Measurements from ENCODE around the gene POLDIP3. TPM values are rescaled to one million over a fixed set of nuclear protein-coding genes. Genes with fewer than 3 reads are reported as not detected.
A peak's percentile ranks its signal among the peaks of the same experiment; 100 is the strongest.

POLDIP3 gene
- total RNA-seq, 2 donors from 2014 or later = 81.9 to 102 TPM

GRCh38 chr22:42615092-42615859 is 593 bp upstream of the POLDIP3 start:
- peaks cover 27% of the 10 kb centered on the region for H3K36me3 ChIP-seq (ENCODE audit: control insufficient read depth, insufficient read depth, low read length)
- DNase-seq = peak; percentile 96
- peak overlapping the region; percentile 94 for H3K9ac ChIP-seq (ENCODE audit: extremely low read depth, low read length, poor library complexity, severe bottlenecking)
- Mint-ChIP-seq H3K36me3 (ENCODE audit: low read depth) (peaks cover 28% of the 10 kb centered on the region), H3K4me3 (peak overlapping the region; percentile 84), H3K27ac (peak overlapping the region; percentile 100), H3K9me3 (no peaks in the 10 kb centered on the region), H3K4me1 (peaks cover 31% of the 10 kb centered on the region), H3K27me3 (ENCODE audit: insufficient read depth) (no peaks in the 10 kb centered on the region)
- H3K27ac ChIP-seq (ENCODE audit: low read depth, low read length) = peak overlapping the region; percentile 100
- H3K4me1 ChIP-seq (ENCODE audit: control insufficient read depth, insufficient read depth, low read length) = peaks cover 5% of the 10 kb centered on the region
- H3K4me3 ChIP-seq (ENCODE audit: low read length) = peak overlapping the region; percentile 89
- TF ChIP-seq CTCF (conservative IDR thresholded peaks at IDR 0.05) = no peak
- no peaks in the 10 kb centered on the region for H3K27me3 ChIP-seq (ENCODE audit: control insufficient read depth, insufficient read depth, low read length, poor library complexity, severe bottlenecking)
- WGBS, 2 experiments (ENCODE audit: insufficient coverage in 1 of 2, insufficient read length in 1 of 2) = 3 to 5% methylated on average over 29 to 35 of the region's 35 CpGs
- no peaks in the 10 kb centered on the region for H3K9me3 ChIP-seq (ENCODE audit: control insufficient read depth, low read length)

- Mint-ChIP-seq H3K27ac (peak overlapping the region; percentile 95), H3K36me3 (ENCODE audit: low read depth) (peaks cover 36% of the 10 kb centered on the region), H3K9me3 (no peaks in the 10 kb centered on the region), H3K27me3 (ENCODE audit: insufficient read depth) (no peaks in the 10 kb centered on the region), H3K4me1 (peaks cover 31% of the 10 kb centered on the region), H3K4me3 (peak overlapping the region; percentile 84)
- 4 to 16% methylated on average over 5 to 10 of the region's 10 CpGs for WGBS, 2 experiments (ENCODE audit: insufficient coverage in 1 of 2, insufficient read length in 1 of 2)
- no peak for DNase-seq
- no peak for TF ChIP-seq CTCF (conservative IDR thresholded peaks at IDR 0.05)
- Histone ChIP-seq H3K4me3 (ENCODE audit: low read length) (peak overlapping the region; percentile 89), H3K27ac (ENCODE audit: low read depth, low read length) (peak overlapping the region; percentile 100), H3K9ac (ENCODE audit: extremely low read depth, low read length, poor library complexity, severe bottlenecking) (peak overlapping the region; percentile 94), H3K4me1 (ENCODE audit: control insufficient read depth, insufficient read depth, low read length) (peaks cover 5% of the 10 kb centered on the region), H3K27me3 (ENCODE audit: control insufficient read depth, insufficient read depth, low read length, poor library complexity, severe bottlenecking) (no peaks in the 10 kb centered on the region), H3K36me3 (ENCODE audit: control insufficient read depth, insufficient read depth, low read length) (peaks cover 37% of the 10 kb centered on the region), H3K9me3 (ENCODE audit: control insufficient read depth, low read length) (no peaks in the 10 kb centered on the region)
These were observed 796 bp downstream of the POLDIP3 start for GRCh38 chr22:42613872-42614301.

- Mint-ChIP-seq H3K4me1 (peaks cover 26% of the 10 kb centered on the region), H3K36me3 (ENCODE audit: low read depth) (peaks cover 49% of the 10 kb centered on the region), H3K27me3 (ENCODE audit: insufficient read depth) (no peaks in the 10 kb centered on the region), H3K27ac (no peak overlapping the region), H3K9me3 (peaks cover 13% of the 10 kb centered on the region), H3K4me3 (peak overlapping the region; percentile 84)
- DNase-seq = no peak
- Histone ChIP-seq H3K9me3 (ENCODE audit: control insufficient read depth, low read length) (no peaks in the 10 kb centered on the region), H3K27ac (ENCODE audit: low read depth, low read length) (no peak overlapping the region), H3K27me3 (ENCODE audit: control insufficient read depth, insufficient read depth, low read length, poor library complexity, severe bottlenecking) (no peaks in the 10 kb centered on the region), H3K9ac (ENCODE audit: extremely low read depth, low read length, poor library complexity, severe bottlenecking) (no peak overlapping the region), H3K36me3 (ENCODE audit: control insufficient read depth, insufficient read depth, low read length) (peaks cover 48% of the 10 kb centered on the region), H3K4me1 (ENCODE audit: control insufficient read depth, insufficient read depth, low read length) (peaks cover 5% of the 10 kb centered on the region), H3K4me3 (ENCODE audit: low read length) (peak overlapping the region; percentile 89)
- 96 to 100% methylated on average over 8 to 11 of the region's 11 CpGs for WGBS, 2 experiments (ENCODE audit: insufficient coverage in 1 of 2, insufficient read length in 1 of 2)
- no peak for TF ChIP-seq CTCF (conservative IDR thresholded peaks at IDR 0.05)
These were observed 2.3 kb downstream of the POLDIP3 start for GRCh38 chr22:42612336-42612735.
